Measurements from ENCODE around the gene HTRA1. TPM values are rescaled to one million over a fixed set of nuclear protein-coding genes. Genes with fewer than 3 reads are reported as not detected.

Gene HTRA1
- polyA plus RNA-seq, 3 donors, result 0.84 to 4.7 (median 2.2) TPM

DNA sequence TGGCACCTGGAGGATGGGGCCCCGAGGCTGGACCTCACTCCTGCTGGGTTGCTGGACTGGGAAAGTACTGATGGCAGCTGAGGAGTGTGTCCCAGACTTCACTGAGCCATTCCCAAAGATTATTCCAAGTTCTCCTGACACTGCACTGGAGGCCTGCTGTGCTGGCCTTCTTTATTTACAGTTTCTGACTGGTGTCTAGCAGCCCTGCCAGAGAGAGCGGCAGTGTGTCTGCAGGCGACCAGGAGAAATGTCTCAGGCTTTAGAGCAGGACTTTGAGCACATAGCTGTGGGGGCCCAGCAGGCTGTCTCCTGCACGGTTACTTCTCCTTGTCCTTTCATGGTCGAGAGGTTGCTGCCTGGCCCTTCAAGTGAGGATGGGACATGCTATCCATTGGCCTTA lies 16.1 kb downstream of the HTRA1 start:
- H3K4me1 Mint-ChIP-seq, result peaks cover 27% of the 10 kb centered on the region
- Histone ChIP-seq H3K9me3 (replicated peaks in 1 of 2; ENCODE audit: control insufficient read depth in 1 of 2, insufficient read depth in 1 of 2, low read length in 2 of 2) (peaks cover 0 to 6% of the 10 kb centered on the region in 2 donors), H3K9ac (ENCODE audit: insufficient read depth, low read length, poor library complexity, severe bottlenecking) (no peak overlapping the region), H3K4me2 (replicated peaks; ENCODE audit: extremely low read depth, low read length, poor library complexity, severe bottlenecking) (no peak overlapping the region), H3K36me3 (replicated peaks in 1 of 2; ENCODE audit: control insufficient read depth in 1 of 2, insufficient read depth in 2 of 2, low read length in 2 of 2) (no peaks in the 10 kb centered on the region), H3K79me2 (ENCODE audit: insufficient read depth, low read length) (no peaks in the 10 kb centered on the region), H4K20me1 (ENCODE audit: insufficient read depth, low read length) (no peaks in the 10 kb centered on the region), H3K27me3 (ENCODE audit: control insufficient read depth in 2 of 2, insufficient read depth in 2 of 2, low read length in 2 of 2) (peaks cover 0 to 19% of the 10 kb centered on the region in 2 donors), H2AFZ (ENCODE audit: insufficient read depth, low read depth, low read length, poor library complexity, severe bottlenecking) (no peak overlapping the region), H3K27ac (ENCODE audit: low read depth in 1 of 2, low read length in 2 of 2) (no peak overlapping the region), H3K4me3 (replicated peaks in 1 of 3; ENCODE audit: low read depth in 2 of 3, low read length in 3 of 3) (no peak overlapping the region), H3K4me1 (ENCODE audit: control insufficient read depth in 1 of 2, insufficient read depth in 2 of 2, low read length in 2 of 2) (peaks cover 8 to 14% of the 10 kb centered on the region in 2 donors)
- WGBS (ENCODE audit: insufficient coverage), result 88% methylated on average over 4 of the region's 5 CpGs
- TF ChIP-seq, protein P1, sequence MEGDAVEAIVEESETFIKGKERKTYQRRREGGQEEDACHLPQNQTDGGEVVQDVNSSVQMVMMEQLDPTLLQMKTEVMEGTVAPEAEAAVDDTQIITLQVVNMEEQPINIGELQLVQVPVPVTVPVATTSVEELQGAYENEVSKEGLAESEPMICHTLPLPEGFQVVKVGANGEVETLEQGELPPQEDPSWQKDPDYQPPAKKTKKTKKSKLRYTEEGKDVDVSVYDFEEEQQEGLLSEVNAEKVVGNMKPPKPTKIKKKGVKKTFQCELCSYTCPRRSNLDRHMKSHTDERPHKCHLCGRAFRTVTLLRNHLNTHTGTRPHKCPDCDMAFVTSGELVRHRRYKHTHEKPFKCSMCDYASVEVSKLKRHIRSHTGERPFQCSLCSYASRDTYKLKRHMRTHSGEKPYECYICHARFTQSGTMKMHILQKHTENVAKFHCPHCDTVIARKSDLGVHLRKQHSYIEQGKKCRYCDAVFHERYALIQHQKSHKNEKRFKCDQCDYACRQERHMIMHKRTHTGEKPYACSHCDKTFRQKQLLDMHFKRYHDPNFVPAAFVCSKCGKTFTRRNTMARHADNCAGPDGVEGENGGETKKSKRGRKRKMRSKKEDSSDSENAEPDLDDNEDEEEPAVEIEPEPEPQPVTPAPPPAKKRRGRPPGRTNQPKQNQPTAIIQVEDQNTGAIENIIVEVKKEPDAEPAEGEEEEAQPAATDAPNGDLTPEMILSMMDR (IDR thresholded peaks at IDR 0.05), result no peak
- peaks cover 34 to 52% (median 39%) of the 10 kb centered on the region in 3 donors for H3K27me3 Mint-ChIP-seq (ENCODE audit: low read depth in 3 of 3)
- peaks cover 0 to 8% (median 3%) of the 10 kb centered on the region in 7 donors for H3K9me3 Mint-ChIP-seq
- intact Hi-C loops (cut with micrococcal nuclease), result no loop called here
- no peak overlapping the region for H3K4me3 Mint-ChIP-seq
- no peak overlapping the region for H3K27ac Mint-ChIP-seq
- peaks cover 0 to 5% of the 10 kb centered on the region in 2 donors for H3K36me3 Mint-ChIP-seq
- no peak for DNase-seq

DNA sequence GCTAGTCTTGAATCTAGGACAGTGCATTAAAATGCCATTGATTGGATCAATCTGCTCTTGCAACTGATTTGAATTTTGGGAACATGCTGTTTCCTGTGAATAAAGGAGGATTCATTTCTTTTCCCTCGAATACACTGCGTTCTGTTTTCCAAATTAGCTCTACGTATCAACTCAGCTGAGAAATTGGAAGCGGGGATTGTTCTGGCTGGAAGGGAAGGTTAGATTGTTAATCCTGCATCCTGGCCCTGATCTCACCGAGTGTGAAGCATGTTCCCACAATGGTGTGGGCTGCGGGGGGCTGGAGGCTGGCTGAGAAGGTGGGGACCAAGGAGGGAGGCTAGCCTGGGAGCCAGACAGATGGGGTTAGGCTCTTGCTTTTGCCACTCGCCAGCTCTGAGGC lies 17.6 kb downstream of the HTRA1 start:
- TF ChIP-seq, protein P1 (IDR thresholded peaks at IDR 0.05), result no peak

More for the DNA sequence above, 17.6 kb downstream of the HTRA1 start:
- peaks cover 0 to 18% of the 10 kb centered on the region in 2 donors for H3K27me3 ChIP-seq (ENCODE audit: control insufficient read depth in 2 of 2, insufficient read depth in 2 of 2, low read length in 2 of 2)
- H3K27ac ChIP-seq (ENCODE audit: low read depth in 1 of 2, low read length in 2 of 2), result no peak overlapping the region
- H3K9me3 ChIP-seq (replicated peaks in 1 of 2; ENCODE audit: control insufficient read depth in 1 of 2, insufficient read depth in 1 of 2, low read length in 2 of 2), result peaks cover 0 to 6% of the 10 kb centered on the region in 2 donors
- H3K4me2 ChIP-seq (replicated peaks; ENCODE audit: extremely low read depth, low read length, poor library complexity, severe bottlenecking), result no peak overlapping the region
- DNase-seq, result no peak
- intact Hi-C loops (cut with micrococcal nuclease), result no loop called here
- Mint-ChIP-seq H3K9me3 (peaks cover 0 to 8% (median 3%) of the 10 kb centered on the region in 7 donors), H3K36me3 (no peaks in the 10 kb centered on the region), H3K27me3 (ENCODE audit: low read depth in 3 of 3) (peaks cover 28 to 46% (median 31%) of the 10 kb centered on the region in 3 donors), H3K27ac (no peak overlapping the region), H3K4me1 (peaks cover 22% of the 10 kb centered on the region), H3K4me3 (no peak overlapping the region)
- 100% methylated on average over 6 of the region's 7 CpGs for WGBS (ENCODE audit: insufficient coverage)
- H3K79me2 ChIP-seq (ENCODE audit: insufficient read depth, low read length), result no peaks in the 10 kb centered on the region
- no peaks in the 10 kb centered on the region for H3K36me3 ChIP-seq (replicated peaks in 1 of 2; ENCODE audit: control insufficient read depth in 1 of 2, insufficient read depth in 2 of 2, low read length in 2 of 2)
- peaks cover 6 to 8% of the 10 kb centered on the region in 2 donors for H3K4me1 ChIP-seq (ENCODE audit: control insufficient read depth in 1 of 2, insufficient read depth in 2 of 2, low read length in 2 of 2)
- H2AFZ ChIP-seq (ENCODE audit: insufficient read depth, low read depth, low read length, poor library complexity, severe bottlenecking), result no peak overlapping the region
- no peaks in the 10 kb centered on the region for H4K20me1 ChIP-seq (ENCODE audit: insufficient read depth, low read length)
- no peak overlapping the region for H3K4me3 ChIP-seq (replicated peaks in 1 of 3; ENCODE audit: low read depth in 2 of 3, low read length in 3 of 3)
- H3K9ac ChIP-seq (ENCODE audit: insufficient read depth, low read length, poor library complexity, severe bottlenecking), result no peak overlapping the region
